ENCODE data around the gene ITGAL.

ITGAL gene

GRCh38 chr16:30565984-30566383 is 93.4 kb downstream of the ITGAL start:
- H3K27ac ChIP-seq = no peak overlapping the region
- no peak for TF ChIP-seq ZFX (IDR thresholded peaks at IDR 0.05)
- TF ChIP-seq CTCF (conservative IDR thresholded peaks at IDR 0.05) = no peak

GRCh38 chr16:30566531-30566930 is 94.0 kb downstream of the ITGAL start:
- TF ChIP-seq ZFX (IDR thresholded peaks at IDR 0.05) (no peak), CTCF (conservative IDR thresholded peaks at IDR 0.05) (no peak)
- no peak overlapping the region for H3K27ac ChIP-seq

- H3K27ac ChIP-seq = no peak overlapping the region
- TF ChIP-seq CTCF (conservative IDR thresholded peaks at IDR 0.05) (no peak), ZFX (IDR thresholded peaks at IDR 0.05) (no peak)
Observed at GRCh38 chr16:30567160-30567990, 94.8 kb downstream of the ITGAL start.

- H3K27ac ChIP-seq = no peak overlapping the region
- TF ChIP-seq CTCF (conservative IDR thresholded peaks at IDR 0.05) (no peak), ZFX (IDR thresholded peaks at IDR 0.05) (no peak)
Observed at GRCh38 chr16:30567991-30568638, 95.6 kb downstream of the ITGAL start.

GRCh38 chr16:30569281-30569680 is 96.7 kb downstream of the ITGAL start:
- H3K27ac ChIP-seq = no peak overlapping the region

GRCh38 chr16:30569746-30570635 is 97.4 kb downstream of the ITGAL start:
- TF ChIP-seq ZFX (IDR thresholded peaks at IDR 0.05) (no peak), CTCF (conservative IDR thresholded peaks at IDR 0.05) (no peak)
- H3K27ac ChIP-seq = no peak overlapping the region

More at GRCh38 chr16:30569281-30569680, 96.7 kb downstream of the ITGAL start:
- no peak for TF ChIP-seq CTCF (conservative IDR thresholded peaks at IDR 0.05)
- no peak for TF ChIP-seq ZFX (IDR thresholded peaks at IDR 0.05)
